Measurements from ENCODE around the gene SIGLEC12. TPM values are rescaled to one million over a fixed set of nuclear protein-coding genes. Genes with fewer than 3 reads are reported as not detected.
A peak's percentile ranks its signal among the peaks of the same experiment; 100 is the strongest.

The SIGLEC12 gene
- total RNA-seq, 3 donors from 2014 or later (not counting 1 experiment from before 2014, with no cell fraction given): 0.50 to 0.57 TPM; not detected in 1

DNA sequence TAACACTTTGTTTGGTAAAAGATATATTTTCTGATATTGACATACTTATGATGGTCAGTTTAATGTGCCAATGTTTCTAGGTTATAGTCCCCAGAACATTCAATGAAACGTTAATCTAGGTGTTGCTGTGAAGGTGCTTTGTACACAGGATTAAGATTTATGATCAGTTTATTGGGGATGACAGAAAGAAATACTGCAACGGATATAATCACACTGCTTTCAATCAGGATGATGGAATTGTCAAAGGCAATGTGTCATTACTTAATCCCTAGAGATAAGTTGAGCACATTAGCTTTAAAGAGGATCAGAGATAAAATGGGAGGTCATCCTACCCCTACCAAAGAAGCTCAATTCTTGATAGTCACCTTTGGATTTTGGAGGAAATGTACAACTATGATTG lies 12.4 kb upstream of the SIGLEC12 start:
- Histone ChIP-seq H3K9me3 (ENCODE audit: control insufficient read depth, insufficient read depth, low read length) (no peaks in the 10 kb centered on the region), H3K4me3 (ENCODE audit: low read length) (no peak overlapping the region), H3K36me3 (ENCODE audit: control insufficient read depth, insufficient read depth, low read length) (no peaks in the 10 kb centered on the region), H3K27ac (ENCODE audit: low read length) (no peak overlapping the region), H3K4me1 (ENCODE audit: control insufficient read depth, insufficient read depth, low read length) (no peaks in the 10 kb centered on the region), H3K27me3 (ENCODE audit: control insufficient read depth, insufficient read depth, low read length) (peaks cover 3% of the 10 kb centered on the region)
- Mint-ChIP-seq H3K27ac (no peak overlapping the region), H3K9me3 (no peaks in the 10 kb centered on the region), H3K4me1 (no peaks in the 10 kb centered on the region), H3K27me3 (ENCODE audit: low read depth in 2 of 2) (peaks cover 15 to 31% of the 10 kb centered on the region in 2 donors), H3K36me3 (no peaks in the 10 kb centered on the region), H3K4me3 (no peak overlapping the region)
- WGBS (ENCODE audit: insufficient coverage): 63% methylated on average over 2 of the region's 2 CpGs
- TF ChIP-seq, protein P1, sequence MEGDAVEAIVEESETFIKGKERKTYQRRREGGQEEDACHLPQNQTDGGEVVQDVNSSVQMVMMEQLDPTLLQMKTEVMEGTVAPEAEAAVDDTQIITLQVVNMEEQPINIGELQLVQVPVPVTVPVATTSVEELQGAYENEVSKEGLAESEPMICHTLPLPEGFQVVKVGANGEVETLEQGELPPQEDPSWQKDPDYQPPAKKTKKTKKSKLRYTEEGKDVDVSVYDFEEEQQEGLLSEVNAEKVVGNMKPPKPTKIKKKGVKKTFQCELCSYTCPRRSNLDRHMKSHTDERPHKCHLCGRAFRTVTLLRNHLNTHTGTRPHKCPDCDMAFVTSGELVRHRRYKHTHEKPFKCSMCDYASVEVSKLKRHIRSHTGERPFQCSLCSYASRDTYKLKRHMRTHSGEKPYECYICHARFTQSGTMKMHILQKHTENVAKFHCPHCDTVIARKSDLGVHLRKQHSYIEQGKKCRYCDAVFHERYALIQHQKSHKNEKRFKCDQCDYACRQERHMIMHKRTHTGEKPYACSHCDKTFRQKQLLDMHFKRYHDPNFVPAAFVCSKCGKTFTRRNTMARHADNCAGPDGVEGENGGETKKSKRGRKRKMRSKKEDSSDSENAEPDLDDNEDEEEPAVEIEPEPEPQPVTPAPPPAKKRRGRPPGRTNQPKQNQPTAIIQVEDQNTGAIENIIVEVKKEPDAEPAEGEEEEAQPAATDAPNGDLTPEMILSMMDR (IDR thresholded peaks at IDR 0.05): no peak
- ATAC-seq (no peak), DNase-seq (no peak)
- intact Hi-C loops (cut with micrococcal nuclease): no loop called here

DNA sequence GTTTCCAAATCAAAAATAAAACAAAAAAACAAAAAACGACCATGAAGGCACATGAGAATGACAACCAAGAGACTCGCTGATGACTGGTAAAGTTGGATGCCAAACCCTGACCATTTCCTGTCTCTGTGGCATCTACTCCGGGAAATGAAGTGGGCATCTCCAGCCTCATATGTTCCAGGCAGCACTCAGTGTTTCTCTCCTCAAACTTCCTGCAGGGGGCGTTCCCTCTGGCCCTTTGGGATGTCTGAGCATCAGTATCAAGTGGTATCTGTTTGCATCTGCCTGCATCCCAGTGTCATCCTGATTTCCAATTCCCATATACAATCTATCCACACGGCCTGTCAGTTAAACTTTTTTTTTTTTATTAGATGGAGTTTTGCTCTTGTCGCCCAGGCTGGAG lies 9.8 kb upstream of the SIGLEC12 start:
- TF ChIP-seq, protein P1 (IDR thresholded peaks at IDR 0.05): no peak
- Mint-ChIP-seq H3K27me3 (ENCODE audit: low read depth in 2 of 2) (peaks cover 6 to 20% of the 10 kb centered on the region in 2 donors), H3K4me1 (no peaks in the 10 kb centered on the region), H3K4me3 (no peak overlapping the region), H3K27ac (no peak overlapping the region), H3K9me3 (no peaks in the 10 kb centered on the region), H3K36me3 (no peaks in the 10 kb centered on the region)
- no peaks in the 10 kb centered on the region for H3K4me1 ChIP-seq (ENCODE audit: control insufficient read depth, insufficient read depth, low read length)
- WGBS (ENCODE audit: insufficient coverage): 18% methylated on average over 5 of the region's 6 CpGs
- H3K27ac ChIP-seq (ENCODE audit: low read length): no peak overlapping the region
- DNase-seq: peak in 1 of 2 donors; percentile 8
- no peak for ATAC-seq
- peaks cover 3% of the 10 kb centered on the region for H3K27me3 ChIP-seq (ENCODE audit: control insufficient read depth, insufficient read depth, low read length)
- intact Hi-C loops (cut with micrococcal nuclease): no loop called here
- no peaks in the 10 kb centered on the region for H3K9me3 ChIP-seq (ENCODE audit: control insufficient read depth, insufficient read depth, low read length)
- no peak overlapping the region for H3K4me3 ChIP-seq (ENCODE audit: low read length)
- H3K36me3 ChIP-seq (ENCODE audit: control insufficient read depth, insufficient read depth, low read length): no peaks in the 10 kb centered on the region

DNA sequence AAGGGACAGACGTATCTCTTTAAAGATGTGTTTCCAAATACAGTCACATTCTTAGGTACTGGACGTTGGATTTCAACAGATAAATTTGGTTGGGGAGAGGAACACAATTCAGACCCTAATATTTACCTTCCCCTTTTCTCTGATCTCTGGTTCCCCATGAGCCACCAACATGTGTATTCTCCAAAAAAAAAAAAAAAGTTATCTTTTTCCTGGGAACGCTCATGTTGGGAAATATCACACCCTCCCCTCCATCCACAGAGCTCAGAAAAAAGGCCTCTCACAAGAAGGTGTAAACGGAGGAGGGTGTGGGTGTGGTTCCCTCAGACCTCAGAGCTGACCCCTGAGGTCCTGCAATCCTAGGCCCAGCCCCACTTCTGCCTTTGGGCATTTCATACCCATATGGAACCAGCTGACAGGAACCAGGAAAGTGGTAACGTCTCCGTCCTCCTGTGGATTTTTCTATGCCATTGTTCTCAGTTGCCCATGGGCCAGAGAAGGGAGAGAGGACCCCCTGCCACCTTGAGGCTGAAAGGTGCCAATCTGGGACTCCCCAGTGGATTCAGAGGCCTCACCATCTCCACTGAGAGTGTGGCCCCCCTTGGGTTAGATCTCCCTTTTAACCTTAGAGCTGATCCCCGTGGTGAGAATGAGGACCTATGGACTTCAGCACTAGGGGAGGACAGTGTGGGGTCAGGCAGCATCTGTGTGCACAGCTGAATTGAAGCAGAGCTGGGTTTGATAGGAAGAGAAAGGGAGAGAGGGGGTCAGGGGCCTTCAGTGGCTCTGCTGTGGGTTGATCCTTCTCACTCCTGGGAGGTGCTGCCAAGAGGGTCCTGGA lies 8.4 kb upstream of the SIGLEC12 start:
- no peak overlapping the region for H3K4me3 ChIP-seq (ENCODE audit: low read length)
- H3K36me3 Mint-ChIP-seq: no peaks in the 10 kb centered on the region
- H3K9me3 Mint-ChIP-seq: no peaks in the 10 kb centered on the region
- 90% methylated on average over 3 of the region's 7 CpGs for WGBS (ENCODE audit: insufficient coverage)
- H3K36me3 ChIP-seq (ENCODE audit: control insufficient read depth, insufficient read depth, low read length): no peaks in the 10 kb centered on the region
- no peaks in the 10 kb centered on the region for H3K9me3 ChIP-seq (ENCODE audit: control insufficient read depth, insufficient read depth, low read length)
- no peak overlapping the region for H3K4me3 Mint-ChIP-seq
- ATAC-seq (no peak), DNase-seq (no peak)
- intact Hi-C loops (cut with micrococcal nuclease): no loop called here
- H3K4me1 Mint-ChIP-seq: no peaks in the 10 kb centered on the region
- TF ChIP-seq, protein P1 (IDR thresholded peaks at IDR 0.05): no peak
- no peaks in the 10 kb centered on the region for H3K4me1 ChIP-seq (ENCODE audit: control insufficient read depth, insufficient read depth, low read length)
- peaks cover 6 to 20% of the 10 kb centered on the region in 2 donors for H3K27me3 Mint-ChIP-seq (ENCODE audit: low read depth in 2 of 2)
- no peak overlapping the region for H3K27ac ChIP-seq (ENCODE audit: low read length)
- H3K27me3 ChIP-seq (ENCODE audit: control insufficient read depth, insufficient read depth, low read length): peaks cover 3% of the 10 kb centered on the region
- H3K27ac Mint-ChIP-seq: no peak overlapping the region

All from natural killer cell (primary cell).